HG03039 (cell line): ENCODE results near the gene ANP32B.
A peak's percentile ranks its signal among the peaks of the same experiment; 100 is the strongest.
"Not testable (repeated sequence)": the region's sequence is repeated elsewhere in the genome, so short reads cannot be mapped to it uniquely, and the experiment has no call there.

ENCODE experiments used
- ATAC-seq: cut with Tn5 transposase; IDR thresholded peaks from one replicate; pipeline ENCODE4 v1.9.1; 2021; ENCODE audit warnings: mild to moderate bottlenecking, moderate library complexity; ENCODE audit not compliant: unreplicated experiment

ANP32B gene

DNA sequence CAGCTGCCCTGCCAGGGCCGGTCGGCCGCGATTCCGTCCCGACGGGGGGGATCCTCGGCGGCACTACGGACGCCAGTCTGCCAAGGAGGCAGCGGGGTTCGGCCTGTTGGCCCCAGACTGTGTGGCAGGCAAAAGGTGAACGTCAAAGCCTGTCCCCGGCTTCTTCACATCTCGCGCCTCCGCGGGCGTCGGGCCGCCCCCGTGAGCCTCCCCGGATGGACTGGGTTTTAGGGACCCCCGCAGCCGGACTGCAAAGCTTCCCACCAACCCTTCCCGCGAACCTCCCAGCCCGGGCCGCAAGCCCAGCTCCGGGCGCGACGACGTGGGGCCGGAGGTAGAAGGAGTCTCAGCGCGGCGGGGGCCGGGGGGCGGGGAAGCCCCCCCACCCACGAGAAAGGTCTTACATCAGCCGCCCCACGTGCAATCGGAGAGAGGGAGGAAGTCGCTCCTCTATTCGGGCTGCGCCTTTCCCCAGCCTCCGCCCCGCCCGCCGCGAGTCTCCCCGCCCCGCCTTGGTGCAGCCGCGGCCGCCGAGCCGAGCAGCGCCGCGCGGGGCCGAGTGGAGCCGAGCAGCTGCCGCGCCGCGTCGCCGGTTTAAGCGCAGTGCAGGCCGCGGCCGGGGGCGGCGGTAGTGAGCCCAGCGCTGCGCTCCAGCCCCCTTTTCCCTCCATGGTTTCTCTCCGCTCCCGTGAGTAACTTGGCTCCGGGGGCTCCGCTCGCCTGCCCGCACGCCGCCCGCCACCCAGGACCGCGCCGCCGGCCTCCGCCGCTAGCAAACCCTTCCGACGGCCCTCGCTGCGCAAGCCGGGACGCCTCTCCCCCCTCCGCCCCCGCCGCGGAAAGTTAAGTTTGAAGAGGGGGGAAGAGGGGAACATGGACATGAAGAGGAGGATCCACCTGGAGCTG, at the start of gene ANP32B:
Gene ANP32B (plus strand): TSS at position 659 of the 906 bp plus-strand sequence. CDS start 215 bp downstream, at position 874.
- ATAC-seq = peak; percentile 43

GRCh38 chr9:97934321-97935115, 48.6 kb upstream of the ANP32B start:
- ATAC-seq = no peak

DNA sequence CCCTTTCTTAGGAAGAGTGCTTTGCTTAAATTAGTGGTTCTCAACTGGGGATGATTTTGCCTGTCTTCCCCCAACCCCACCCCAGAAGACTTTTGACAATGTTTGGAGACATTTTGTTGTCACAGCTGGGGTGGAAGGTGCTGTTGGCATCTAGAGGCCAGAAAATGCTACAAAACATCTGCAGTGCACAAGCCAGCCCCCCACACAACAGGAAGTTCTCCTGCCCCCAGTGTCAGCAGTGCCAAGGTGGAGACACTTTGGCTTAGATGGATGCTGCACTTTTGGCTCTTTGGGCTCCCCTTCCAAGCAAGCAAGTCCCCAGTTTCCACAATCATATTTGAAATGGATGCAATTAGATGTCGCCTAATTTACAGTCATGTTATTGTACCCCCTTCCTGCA, 47.9 kb upstream of the ANP32B start:
- ATAC-seq = no peak

GRCh38 chr9:97936998-97937397, 46.1 kb upstream of the ANP32B start:
- no peak for ATAC-seq

GRCh38 chr9:97938081-97938644, 45.0 kb upstream of the ANP32B start, which contains the start of gene HEMGN:
TSS of gene HEMGN (minus strand) at chr9:97938172. CDS start at chr9:97938136, 36 bp downstream.
- ATAC-seq = no peak

GRCh38 chr9:97940233-97940632, 42.9 kb upstream of the ANP32B start:
- ATAC-seq = no peak

GRCh38 chr9:97940741-97941140, 42.4 kb upstream of the ANP32B start:
- no peak for ATAC-seq

DNA sequence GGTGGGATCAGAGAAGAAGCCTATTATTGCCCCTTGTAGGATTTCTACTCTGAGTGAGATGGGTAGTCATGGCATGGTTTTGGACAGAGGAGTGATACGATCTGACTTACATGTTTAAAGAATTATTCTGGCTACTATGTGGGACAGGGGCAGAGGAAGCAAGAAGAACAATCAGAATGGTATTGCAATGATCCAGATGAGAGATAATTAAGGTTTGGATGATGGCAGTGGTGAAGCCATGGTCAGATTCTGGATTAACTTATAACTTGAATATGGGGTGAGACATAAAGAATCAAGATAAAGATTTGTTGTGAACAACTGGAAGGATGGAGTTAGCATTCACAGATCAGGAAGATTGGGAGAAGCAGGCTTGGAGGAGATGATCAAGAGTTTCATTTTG, 41.8 kb upstream of the ANP32B start:
- ATAC-seq = no peak

- ATAC-seq = no peak
Measured at GRCh38 chr9:97943308-97943855, 39.8 kb upstream of the ANP32B start.

- ATAC-seq = no peak
Measured at GRCh38 chr9:97944612-97945011, 38.5 kb upstream of the ANP32B start.

DNA sequence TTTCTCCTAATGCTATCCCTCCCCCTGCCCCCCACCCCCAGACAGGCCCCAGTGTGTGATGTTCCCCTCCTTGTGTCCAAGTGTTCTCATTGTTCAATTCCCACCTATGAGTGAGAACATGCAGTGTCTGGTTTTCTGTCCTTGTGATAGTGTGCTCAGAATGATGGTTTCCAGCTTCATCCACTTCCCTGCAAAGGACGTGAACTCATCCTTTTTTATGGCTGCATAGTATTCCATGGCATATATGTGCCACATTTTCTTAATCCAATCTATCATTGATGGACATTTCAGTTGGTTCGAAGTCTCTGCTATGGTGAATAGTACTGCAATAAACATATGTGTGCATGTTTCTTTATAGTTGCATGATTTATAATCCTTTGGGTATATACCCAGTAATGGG, 37.7 kb upstream of the ANP32B start:
- not testable (repeated sequence) for ATAC-seq

- not testable (repeated sequence) for ATAC-seq
Measured at GRCh38 chr9:97947094-97947493, 36.0 kb upstream of the ANP32B start.

DNA sequence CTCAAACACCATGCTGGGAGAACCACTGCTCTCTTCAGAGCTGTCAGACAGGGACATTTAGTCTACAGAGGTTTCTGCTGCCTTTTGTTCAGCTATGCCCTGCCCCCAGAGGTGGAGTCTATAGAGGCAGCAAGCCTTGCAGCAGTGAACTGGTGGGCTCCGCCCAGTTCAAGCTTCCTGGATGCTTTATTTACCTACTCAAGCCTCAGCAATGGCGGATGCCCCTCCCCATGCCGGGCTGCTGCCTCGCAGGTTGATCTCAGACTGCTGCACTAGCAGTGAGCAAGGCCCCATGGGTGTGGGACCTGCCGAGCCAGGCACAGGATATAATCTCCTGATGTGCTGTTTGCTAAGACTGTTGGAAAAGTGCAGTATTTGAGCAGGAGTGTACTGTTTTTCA, 32.3 kb upstream of the ANP32B start:
- not testable (repeated sequence) for ATAC-seq

DNA sequence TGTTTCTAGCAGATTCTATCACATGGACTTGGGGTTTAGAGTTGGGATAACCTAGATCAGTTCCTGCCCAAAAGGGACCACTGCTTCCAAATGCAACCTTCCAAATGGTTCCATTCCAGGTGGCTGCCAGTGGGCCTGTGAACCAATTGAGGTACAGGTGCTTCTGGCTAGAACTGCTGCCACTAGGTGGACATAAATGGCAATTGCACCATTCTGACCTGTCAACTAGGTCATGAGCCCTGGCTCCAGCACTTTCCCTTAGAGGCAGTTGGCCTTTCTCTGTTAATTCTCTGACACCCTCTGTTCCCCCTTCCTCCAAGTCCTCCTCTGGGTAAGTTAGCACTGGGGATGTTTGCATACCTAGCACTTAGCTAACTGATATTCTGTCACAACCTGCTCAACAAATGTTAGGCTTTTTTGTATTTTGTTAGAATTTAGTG, 28.6 kb upstream of the ANP32B start:
- ATAC-seq = no peak

DNA sequence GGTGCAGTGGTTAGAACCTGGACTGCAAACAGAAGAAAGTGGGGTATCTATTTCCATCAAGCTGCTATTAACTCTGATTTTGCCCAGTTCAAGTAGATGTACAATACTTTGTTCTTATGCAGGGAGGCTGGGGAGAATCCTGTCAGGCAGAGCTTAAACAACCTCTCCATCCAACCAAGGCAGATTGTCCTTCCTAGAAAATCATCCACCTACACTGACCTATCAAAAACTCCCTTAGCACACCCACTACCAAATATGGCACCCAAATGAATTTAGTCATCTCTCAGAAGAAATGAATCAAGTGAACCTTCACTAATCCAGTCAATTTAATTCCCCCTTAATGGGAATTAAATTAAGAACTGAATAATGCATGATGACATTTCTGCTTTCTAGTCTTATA, 26.8 kb upstream of the ANP32B start:
- ATAC-seq = no peak

DNA sequence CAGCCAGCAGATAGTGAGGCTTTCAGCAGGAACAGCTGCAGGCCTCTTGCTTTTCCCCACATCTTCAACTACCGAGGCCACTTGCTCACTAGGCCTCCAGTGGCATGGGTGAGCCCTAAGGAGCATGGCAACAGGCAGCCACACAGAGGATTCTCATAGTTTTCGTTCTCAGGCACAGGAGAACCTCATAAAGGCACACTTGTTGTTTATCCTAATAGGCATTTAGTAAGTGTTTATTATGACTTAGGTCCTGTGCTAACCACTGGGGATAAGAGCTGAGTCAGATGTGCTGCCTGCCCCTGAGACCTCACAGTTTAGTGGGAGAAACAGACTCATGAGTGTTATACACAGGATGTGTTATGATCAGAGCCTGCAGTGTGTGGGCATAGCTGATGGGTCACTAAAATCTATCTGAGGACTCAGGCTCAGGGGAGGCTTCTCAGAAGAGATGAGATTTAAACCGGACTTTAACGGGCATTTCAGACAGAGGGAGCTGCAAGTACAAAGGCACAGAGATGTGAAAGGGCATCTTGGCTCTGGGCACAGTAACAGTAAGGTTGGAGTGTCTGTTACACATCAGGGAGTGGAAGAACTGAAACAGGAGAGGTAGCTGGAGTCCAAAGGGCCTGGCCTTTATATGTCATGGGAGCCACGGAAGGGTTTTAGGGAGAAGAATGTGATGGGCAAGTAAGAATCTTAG, 24.2 kb upstream of the ANP32B start:
- no peak for ATAC-seq

DNA sequence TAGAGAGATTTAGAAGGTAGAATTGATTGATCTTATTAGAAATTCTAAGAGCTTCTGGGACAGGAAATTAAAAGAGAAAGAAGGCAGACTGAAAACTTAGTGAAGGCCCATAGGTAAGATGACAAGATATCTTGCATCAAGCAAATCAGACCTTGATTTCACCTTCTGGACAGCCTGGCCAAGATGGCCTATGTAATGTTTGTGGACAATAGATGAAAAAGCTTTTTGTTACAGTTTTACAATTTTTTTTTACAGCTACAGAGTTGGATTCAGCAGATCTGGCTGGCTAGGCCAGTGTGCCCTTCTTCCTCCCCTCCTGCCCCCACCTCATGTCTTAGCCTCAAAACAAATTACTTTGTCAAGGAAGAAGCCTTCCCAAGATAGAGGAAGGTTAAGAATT, 23.6 kb upstream of the ANP32B start:
- ATAC-seq = no peak

DNA sequence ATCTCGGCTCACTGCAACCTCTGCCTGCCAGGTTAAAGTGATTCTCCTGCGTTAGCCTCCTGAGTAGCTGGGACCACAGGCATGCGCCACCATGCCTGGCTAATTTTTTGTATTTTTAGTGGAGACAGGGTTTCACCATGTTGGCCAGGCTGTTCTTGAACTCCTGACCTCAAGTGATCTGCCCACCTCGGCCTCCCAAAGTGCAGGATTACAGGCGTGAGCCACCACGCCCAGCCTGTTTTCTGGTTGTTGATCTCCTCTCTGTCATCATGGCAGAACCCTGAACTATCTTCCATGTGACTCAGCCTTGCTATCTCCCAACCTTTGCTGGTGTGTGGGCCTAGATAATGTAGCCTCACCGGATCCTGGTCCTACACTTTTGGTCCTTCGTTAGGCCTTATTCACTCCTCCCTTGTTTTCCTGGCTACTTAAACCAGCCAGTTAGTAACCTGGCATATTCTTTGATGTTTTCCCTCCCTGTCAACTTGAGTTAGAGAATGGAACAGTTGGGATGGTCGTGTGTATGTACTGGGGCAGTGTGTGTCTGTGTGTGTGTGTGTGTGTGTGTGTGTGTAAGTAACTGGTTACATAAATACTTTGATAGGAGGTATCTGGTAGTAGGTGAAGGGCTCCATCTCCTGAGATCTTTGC, 22.3 kb upstream of the ANP32B start:
- ATAC-seq = not testable (repeated sequence)

- ATAC-seq = no peak
Measured at GRCh38 chr9:97961361-97961760, 21.8 kb upstream of the ANP32B start.

GRCh38 chr9:97962136-97962535, 21.0 kb upstream of the ANP32B start:
- no peak for ATAC-seq
